Transverse colon (tissue), 4 donors: ENCODE data around the gene ZNRF3. TPM values are rescaled to one million over a fixed set of nuclear protein-coding genes. Genes with fewer than 3 reads are reported as not detected.

Experiments used
- DNase-seq: peaks from one replicate; pipeline ENCODE4 v3.0.0-alpha.2; 2019
- H3K27ac ChIP-seq, 4 donors: fragments of 200-600 bp; sonication (generic); 2 replicates each; pipeline ENCODE4 v1.5.1; 2016 to 2018; ENCODE audit warnings: inconsistent platforms in 4 of 4
- H3K27me3 ChIP-seq: fragments of 200-600 bp; sonication (generic); 2 replicates; pipeline ENCODE4 v1.5.1; 2017; ENCODE audit warnings: inconsistent platforms
- H3K36me3 ChIP-seq, 4 donors: fragments of 200-600 bp; sonication (generic); 2 replicates each; pipeline ENCODE4 v1.5.1; 2017 to 2019; ENCODE audit warnings: inconsistent platforms in 4 of 4
- H3K4me1 ChIP-seq, 4 donors: fragments of 200-600 bp; sonication (generic); 2 replicates each; pipeline ENCODE4 v1.5.1; 2017 to 2020; ENCODE audit warnings: inconsistent platforms in 4 of 4
- H3K4me3 ChIP-seq, 4 donors: fragments of 200-600 bp; sonication (generic); 1 replicate in 1 of 4; 2 replicates in 3 of 4; pipeline versions ENCODE4 v1.5.1 to v1.6.1; 2017 to 2019; ENCODE audit warnings: inconsistent platforms in 4 of 4
- H3K9me3 ChIP-seq, 2 donors: fragments of 200-600 bp; sonication (generic); 2 replicates each; pipeline ENCODE4 v1.5.1; 2017 to 2019; ENCODE audit warnings: inconsistent platforms in 2 of 2
- CTCF ChIP-seq, 5 experiments: fragments of 200-600 bp in 3 of 5; fragments of 450-650 bp in 2 of 5; sonication (generic) in 3 of 5; IDR thresholded peaks; 1 replicate in 2 of 5; 2 replicates in 3 of 5; pipeline ENCODE4 v1.5.1; 2016 to 2017; ENCODE audit warnings: antibody characterized with exemption in 5 of 5, inconsistent platforms in 3 of 5, mild to moderate bottlenecking in 2 of 5, moderate library complexity in 1 of 5
- EP300 ChIP-seq: sonication (generic); formaldehyde crosslinking; IDR thresholded peaks from one replicate; pipeline ENCODE4 v1.6.1; 2017; ENCODE audit warnings: antibody characterized with exemption, low read depth
- POLR2A ChIP-seq: fragments of 450-650 bp; IDR thresholded peaks from one replicate; pipeline ENCODE4 v1.6.1; 2016; ENCODE audit warnings: antibody characterized with exemption, mild to moderate bottlenecking, moderate library complexity
- POLR2AphosphoS5 ChIP-seq, 3 donors: sonication (generic); formaldehyde crosslinking; IDR thresholded peaks; one replicate each; pipeline ENCODE4 v1.6.1; 2016; ENCODE audit warnings: antibody characterized with exemption in 3 of 3
- WGBS, 2 donors: methylation state at CpG; one replicate each; pipeline ENCODE4 v1.1.5; 2018; ENCODE audit warnings: low coverage in 1 of 2; 5-methylcytosine and 5-hydroxymethylcytosine counted together
- in situ Hi-C, 4 donors: fragments of 200-750 bp; cut with MboI; loops; one replicate each; pipeline versions ENCODE4 v1.15.0 to v1.15.1; 2017; ENCODE audit warnings: low sequenced_read_pairs in 3 of 4, low pct_ligation_motif_present in 1 of 4, low pct_unique_long_range_greater_than_20kb in 1 of 4
- intact Hi-C: fragments of 100-400 bp; cut with DNase I; formaldehyde crosslinking; loops from one replicate; pipeline ENCODE4 v1.15.1; 2023; ENCODE audit warnings: low total_unique reads
- total RNA-seq, 4 donors: library from RNA; depleted of rRNA; stranded (reverse); fragments of >200 nt; gene quantifications; one replicate each; pipeline ENCODE4 v1.1.0, GENCODE V29; 2016

Gene ZNRF3
- total RNA-seq, 4 donors from 2014 or later: 4.5 to 10.7 (median 8.3) TPM

- in situ Hi-C loops: no loop called here
- no peaks in the 10 kb centered on the region for H3K27me3 ChIP-seq
These were observed 17.1 kb downstream of the ZNRF3 start for GRCh38 chr22:28900379-28900925.

GRCh38 chr22:28902490-28902889, 19.1 kb downstream of the ZNRF3 start:
- Histone ChIP-seq H3K4me3 (no peak overlapping the region), H3K4me1 (peaks cover 15 to 50% (median 32%) of the 10 kb centered on the region in 4 donors), H3K27ac (no peak overlapping the region), H3K27me3 (no peaks in the 10 kb centered on the region), H3K9me3 (no peaks in the 10 kb centered on the region), H3K36me3 (no peaks in the 10 kb centered on the region)
- WGBS, 2 donors: 74 to 78% methylated on average over 3 of the region's 3 CpGs
- no peak for DNase-seq
- in situ Hi-C loops: no loop called here
- intact Hi-C loops: no loop called here
- TF ChIP-seq POLR2A (no peak), EP300 (no peak), POLR2AphosphoS5 (IDR thresholded peaks at IDR 0.05) (no peak), CTCF (IDR thresholded peaks at IDR 0.05) (no peak)

More at GRCh38 chr22:28900379-28900925, 17.1 kb downstream of the ZNRF3 start:
- Histone ChIP-seq H3K4me3 (no peak overlapping the region), H3K9me3 (no peaks in the 10 kb centered on the region), H3K36me3 (no peaks in the 10 kb centered on the region), H3K27ac (no peak overlapping the region), H3K4me1 (peaks cover 15 to 51% (median 26%) of the 10 kb centered on the region in 4 donors)
- DNase-seq: no peak
- TF ChIP-seq CTCF (IDR thresholded peaks at IDR 0.05) (no peak), POLR2A (no peak), EP300 (no peak), POLR2AphosphoS5 (IDR thresholded peaks at IDR 0.05) (no peak)
- intact Hi-C loops: no loop called here
- 88% methylated on average over 4 of the region's 4 CpGs; no CpG with 5 or more reads in 1 of the 2 donors for WGBS, 2 donors

- H3K27ac ChIP-seq: peak overlapping the region in 3 of 4 donors; percentile 47 to 70 (median 57)
- 60 to 80% methylated on average over 3 to 11 of the region's 11 CpGs for WGBS, 2 donors
These were observed 19.7 kb downstream of the ZNRF3 start for GRCh38 chr22:28903080-28903479.

GRCh38 chr22:28903729-28904128, 20.4 kb downstream of the ZNRF3 start:
- intact Hi-C loops: no loop called here
- H3K9me3 ChIP-seq: no peaks in the 10 kb centered on the region
- no peak overlapping the region for H3K4me3 ChIP-seq
- H3K27ac ChIP-seq: peak overlapping the region; percentile 47 to 70 (median 56)
- no peak for TF ChIP-seq CTCF (IDR thresholded peaks at IDR 0.05)
- no peak for TF ChIP-seq POLR2A
- no peak for TF ChIP-seq POLR2AphosphoS5 (IDR thresholded peaks at IDR 0.05)
- no peak for TF ChIP-seq EP300
- H3K27me3 ChIP-seq: no peaks in the 10 kb centered on the region
- 58 to 68% methylated on average over 4 to 6 of the region's 6 CpGs for WGBS, 2 donors
- no peak for DNase-seq
- H3K4me1 ChIP-seq: peaks cover 15 to 55% (median 35%) of the 10 kb centered on the region in 4 donors
- in situ Hi-C loops: no loop called here
- H3K36me3 ChIP-seq: no peaks in the 10 kb centered on the region

More at GRCh38 chr22:28903080-28903479, 19.7 kb downstream of the ZNRF3 start:
- in situ Hi-C loops (no loop called here), intact Hi-C loops (no loop called here)
- H3K9me3 ChIP-seq: no peaks in the 10 kb centered on the region
- no peak for DNase-seq
- H3K36me3 ChIP-seq: no peaks in the 10 kb centered on the region
- H3K4me3 ChIP-seq: no peak overlapping the region
- TF ChIP-seq CTCF (IDR thresholded peaks at IDR 0.05): no peak
- TF ChIP-seq EP300: no peak
- TF ChIP-seq POLR2A: no peak
- TF ChIP-seq POLR2AphosphoS5 (IDR thresholded peaks at IDR 0.05): no peak
- no peaks in the 10 kb centered on the region for H3K27me3 ChIP-seq
- peaks cover 15 to 50% (median 32%) of the 10 kb centered on the region in 4 donors for H3K4me1 ChIP-seq
